Inferior parietal cortex (tissue), 1 donor: Measurements from ENCODE around the gene CLRN3.

Experiments used
- DNase-seq: peaks from one replicate; pipeline ENCODE4 v3.0.0-alpha.2; 2016; ENCODE audit errors: extremely low spot score

CLRN3 gene

GRCh38 chr10:127919418-127920271 lies 26.9 kb upstream of the CLRN3 start:
- DNase-seq, result no peak

DNA sequence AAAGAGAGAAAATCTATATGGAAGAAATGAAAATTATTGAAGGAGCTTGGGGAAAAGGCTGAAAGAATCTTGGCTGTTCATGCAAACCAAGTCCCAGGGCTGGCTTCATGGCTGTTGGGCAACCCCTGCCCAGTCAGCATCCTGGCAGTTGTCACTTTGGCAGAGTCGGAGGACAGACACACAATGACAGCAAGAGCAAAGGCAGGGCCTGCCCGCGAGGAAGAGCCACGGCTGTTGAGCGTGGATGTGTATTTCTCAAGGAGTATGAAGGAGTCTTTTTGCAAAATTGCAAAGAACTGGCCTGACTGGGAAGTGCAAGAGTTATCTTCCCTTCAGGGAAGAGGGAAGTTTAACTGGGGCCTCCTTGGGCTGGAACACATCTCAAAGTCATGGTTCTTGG lies 25.8 kb upstream of the CLRN3 start:
- DNase-seq, result no peak

GRCh38 chr10:127916826-127917225 lies 24.1 kb upstream of the CLRN3 start:
- no peak for DNase-seq

DNA sequence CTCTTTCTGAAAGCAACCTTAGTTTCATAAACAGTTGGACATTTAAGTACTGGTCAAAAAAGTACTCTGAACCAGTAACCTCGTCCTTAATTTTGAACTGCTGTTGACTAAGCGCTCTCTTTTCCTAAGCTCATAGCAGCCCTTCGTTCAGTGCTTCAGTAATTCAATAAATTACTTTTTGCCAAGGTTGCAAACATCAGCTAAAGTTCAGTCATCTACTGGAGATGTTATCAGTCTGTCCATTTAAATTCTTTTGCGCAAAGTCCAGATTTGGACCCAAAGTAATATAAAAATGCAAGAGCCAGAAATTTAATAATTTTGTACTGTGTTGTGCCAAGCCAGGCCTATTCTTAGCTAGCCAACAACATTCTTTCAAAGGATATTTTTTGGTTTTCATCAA lies 22.6 kb upstream of the CLRN3 start:
- no peak for DNase-seq

GRCh38 chr10:127913368-127913759 lies 20.6 kb upstream of the CLRN3 start:
- DNase-seq, result no peak

DNA sequence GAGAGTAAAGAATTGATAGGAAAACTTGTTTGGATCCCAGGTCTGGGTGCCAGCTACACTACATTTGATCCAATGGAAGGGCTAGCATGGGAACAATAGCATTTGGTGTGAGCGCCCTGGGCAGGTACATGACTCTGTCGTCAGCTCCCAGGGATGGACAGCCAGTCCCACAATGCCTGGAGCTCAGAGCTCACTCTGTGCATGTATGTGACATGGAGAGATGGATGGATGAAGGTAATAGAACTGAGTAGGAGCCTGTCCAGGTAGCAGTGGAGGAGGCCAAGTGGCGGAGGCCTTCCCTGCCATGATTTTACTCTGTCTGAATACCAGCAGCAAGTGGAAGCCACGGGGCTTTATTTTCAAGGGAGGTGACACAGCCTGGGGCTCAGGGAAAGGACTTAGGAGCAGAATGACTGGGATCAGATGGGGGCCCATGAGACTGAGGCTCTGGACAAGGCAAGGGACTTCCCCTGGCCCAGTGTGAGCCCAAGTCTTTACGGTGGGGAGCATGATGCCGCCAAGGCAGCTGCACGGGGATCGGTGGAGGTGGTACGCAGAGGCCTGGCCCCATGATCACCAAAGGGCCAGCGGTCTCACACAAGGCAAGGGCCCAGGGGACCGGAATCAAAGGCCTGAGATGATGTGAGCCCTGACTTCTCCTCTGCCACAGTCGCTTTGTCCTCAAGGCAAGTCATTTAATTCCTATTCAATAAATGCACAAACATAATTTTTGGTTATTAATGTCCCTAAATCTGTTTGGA lies 20.0 kb upstream of the CLRN3 start:
- no peak for DNase-seq

DNA sequence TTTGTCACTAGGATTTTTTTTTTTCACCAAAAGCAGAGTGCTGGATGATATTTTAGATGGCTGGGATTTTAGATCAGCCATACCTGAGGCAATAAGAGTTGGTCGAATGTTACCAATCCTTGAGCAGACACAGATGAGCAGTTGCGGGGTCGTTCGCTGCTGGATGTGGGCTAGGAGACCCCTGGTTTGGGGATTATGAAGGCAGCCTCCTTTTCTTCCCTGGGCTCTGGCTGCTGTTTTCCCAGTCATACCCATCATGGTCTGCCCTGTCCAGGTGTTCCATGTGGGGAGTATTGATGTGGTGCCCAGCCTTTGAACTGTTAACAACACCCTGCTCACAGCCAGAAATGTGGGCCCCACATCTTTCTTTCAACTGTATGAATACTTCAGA lies 19.1 kb upstream of the CLRN3 start:
- DNase-seq, result no peak

DNA sequence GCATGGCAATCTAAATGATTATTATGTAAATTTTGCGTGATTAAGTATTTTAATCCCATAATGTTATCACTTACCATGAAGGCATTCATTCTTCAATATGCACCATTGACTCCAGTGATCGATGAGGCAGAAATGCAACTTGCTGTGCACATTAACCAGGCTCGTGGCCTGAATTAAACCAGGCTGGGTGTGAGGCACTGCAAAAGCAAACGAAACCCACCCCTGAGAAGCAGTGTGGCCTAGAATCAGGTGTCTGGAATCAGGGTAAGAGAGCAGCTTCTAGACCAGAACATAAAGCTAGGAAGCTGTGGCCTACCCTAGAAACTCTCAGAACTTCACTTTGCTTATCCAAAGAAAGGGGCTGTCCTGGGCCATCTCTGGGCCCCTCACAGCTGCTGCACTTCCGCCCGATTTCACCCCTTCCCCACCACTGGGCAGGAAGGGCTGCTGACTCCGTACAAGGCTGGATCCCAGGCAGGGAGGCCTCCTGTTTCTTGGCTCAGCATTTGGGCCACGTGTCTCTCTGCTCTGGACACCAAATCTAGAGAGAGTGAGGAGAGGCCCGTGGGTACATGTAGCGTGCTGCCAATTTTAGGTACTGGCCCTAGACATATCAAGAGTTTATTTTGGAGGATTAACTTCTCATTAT lies 18.6 kb upstream of the CLRN3 start:
- no peak for DNase-seq

DNA sequence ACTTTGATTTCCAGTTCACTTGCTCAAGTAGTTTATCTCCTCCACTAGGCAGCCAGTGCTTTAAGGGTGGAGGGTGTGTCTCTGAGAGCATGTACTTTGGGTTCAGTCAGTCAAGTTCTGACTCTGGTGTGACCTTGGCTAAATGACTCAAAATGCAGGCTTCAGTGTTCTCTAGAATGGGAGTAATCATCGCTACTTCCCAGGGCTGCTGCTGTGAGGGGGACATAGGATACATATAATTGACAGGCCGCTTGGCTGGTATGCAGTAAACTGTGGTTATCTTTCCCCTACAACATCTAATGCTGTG lies 17.7 kb upstream of the CLRN3 start:
- DNase-seq, result no peak

GRCh38 chr10:127909716-127910463 lies 17.1 kb upstream of the CLRN3 start:
- no peak for DNase-seq

DNA sequence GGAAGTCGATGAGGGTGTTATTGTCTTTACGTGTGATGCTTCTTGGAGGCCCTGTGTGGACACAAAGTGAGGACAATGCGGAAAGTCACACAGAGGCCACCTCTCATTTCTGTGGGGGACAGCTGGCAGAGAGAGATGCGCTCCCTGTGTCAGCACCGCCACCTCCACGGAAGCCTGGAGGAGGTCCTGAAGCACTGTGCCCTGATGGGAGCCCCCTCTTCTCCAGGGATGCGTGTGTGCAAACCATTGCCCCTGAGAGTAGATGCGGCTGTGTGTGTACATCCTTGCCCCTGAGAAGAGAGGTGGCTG lies 16.2 kb upstream of the CLRN3 start:
- DNase-seq, result no peak

DNA sequence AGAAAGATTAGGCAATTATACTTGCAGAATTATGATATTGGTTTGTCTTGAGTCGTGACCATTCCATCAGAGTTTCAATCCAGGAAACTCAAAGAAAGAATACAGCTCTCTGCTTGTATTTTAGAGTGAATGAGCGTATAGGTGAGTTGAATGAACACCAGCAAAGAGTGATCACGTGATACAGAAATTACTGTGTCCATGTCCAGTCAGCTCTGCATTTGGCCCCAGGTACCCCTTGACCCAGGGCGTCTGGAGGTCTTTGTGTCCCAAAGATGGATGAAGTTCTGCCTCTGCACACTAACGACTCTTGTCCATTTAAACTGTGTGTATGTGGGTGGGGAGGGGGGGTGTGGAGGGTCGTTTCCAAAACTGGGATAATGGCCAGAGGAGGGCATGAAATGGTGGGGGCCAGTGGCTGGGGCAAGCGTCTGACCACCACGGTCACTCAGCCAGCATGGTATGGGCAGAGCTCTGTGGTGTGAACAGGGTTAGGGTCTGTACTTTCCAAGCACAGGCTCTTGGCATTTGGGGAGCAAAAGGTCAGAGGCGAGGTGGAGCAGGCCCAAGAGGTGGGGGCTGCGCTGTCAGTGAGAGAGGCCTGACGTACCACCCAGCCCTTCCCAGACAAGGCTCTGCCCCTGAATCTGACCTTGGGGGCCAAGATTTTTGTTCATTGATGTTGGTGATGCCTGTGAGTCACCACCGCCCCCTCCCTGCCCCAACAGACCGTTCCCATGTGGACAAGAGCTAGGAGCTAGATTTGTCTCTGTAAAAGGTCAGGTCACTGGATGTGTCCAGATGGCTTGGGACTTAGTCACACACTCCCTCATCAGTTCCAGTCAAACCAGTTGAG lies 15.6 kb upstream of the CLRN3 start:
- no peak for DNase-seq

DNA sequence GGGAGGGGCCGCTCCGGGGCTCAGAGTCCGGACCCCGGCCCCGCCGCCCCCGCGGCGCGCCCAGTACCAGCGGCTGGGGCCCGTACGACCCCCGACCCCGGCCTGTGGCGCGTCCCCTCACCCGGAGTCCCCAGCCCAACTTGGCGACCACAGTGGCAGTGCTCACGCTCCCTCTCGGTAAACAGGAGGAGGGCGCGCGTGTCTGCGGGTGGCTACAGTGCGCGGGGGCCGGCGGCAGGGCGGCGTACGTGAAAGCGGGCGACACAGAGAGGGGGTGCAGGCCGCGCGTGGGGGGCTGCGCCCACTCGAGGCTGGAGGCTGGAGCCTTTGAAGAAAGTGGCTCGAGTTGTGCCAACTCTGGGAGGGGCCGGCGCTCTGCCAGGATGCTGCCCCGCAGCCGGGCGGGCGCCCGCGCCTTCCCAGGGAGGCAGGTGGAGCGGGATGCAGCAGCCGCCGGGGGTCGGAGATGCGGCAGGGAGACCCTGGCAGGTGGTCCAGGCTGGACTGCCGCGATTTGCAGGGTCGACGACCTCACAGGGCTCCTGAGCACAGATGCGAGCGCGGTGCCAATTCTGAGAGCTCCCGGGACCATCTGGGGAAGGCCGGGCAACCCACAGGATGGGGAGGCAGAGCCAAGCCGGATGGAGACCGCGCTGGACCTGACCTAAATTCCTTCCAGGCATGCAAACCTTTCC lies 14.8 kb upstream of the CLRN3 start:
- no peak for DNase-seq

- no peak for DNase-seq
Measured at GRCh38 chr10:127906548-127907377, 14.0 kb upstream of the CLRN3 start, which contains the start of gene PTPRE. Gene PTPRE, plus strand, starts transcription at chr10:127907103. Its CDS starts 133,779 bp downstream, at chr10:128040882.

GRCh38 chr10:127905848-127906261 lies 13.1 kb upstream of the CLRN3 start:
- no peak for DNase-seq

DNA sequence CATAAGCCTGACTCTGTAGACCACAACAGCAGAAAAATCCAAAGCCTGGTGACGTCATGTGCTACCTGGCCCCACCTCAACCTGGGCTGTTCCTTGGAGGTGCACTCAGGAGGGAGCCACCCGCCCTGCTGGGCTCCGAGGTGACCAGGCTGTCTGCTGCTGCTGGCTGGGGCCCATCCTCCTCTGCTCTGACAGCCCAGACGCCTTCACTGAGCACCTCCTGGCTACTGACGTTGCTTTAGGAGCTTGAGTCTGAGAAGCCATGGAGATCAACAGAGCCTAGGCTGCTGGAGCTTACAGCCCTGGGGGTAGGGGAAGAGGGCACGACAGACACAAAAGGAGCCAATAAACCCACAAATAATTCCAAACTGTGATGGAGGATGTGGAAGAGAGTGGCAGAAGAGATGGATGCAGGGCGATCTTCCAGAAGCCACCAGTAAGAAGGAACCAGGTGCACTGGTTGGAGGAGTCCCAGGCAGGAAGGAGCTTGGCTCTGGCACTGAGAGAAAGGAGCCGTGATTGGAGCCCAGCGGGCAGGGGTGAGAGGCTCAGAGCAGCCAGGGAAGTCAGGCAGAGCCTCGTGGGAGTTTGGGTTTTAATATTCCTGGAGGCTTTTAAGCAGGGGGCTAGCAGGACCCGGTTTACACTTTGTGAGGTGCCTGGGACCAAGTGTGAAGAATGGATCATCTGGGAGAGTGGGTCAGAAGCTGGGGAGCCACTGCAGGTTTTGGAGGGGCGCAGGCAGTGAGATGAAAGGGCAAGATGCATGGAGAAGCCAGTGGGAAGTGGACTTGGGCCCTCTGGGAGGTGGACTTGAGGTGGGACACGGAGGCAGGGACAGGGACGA lies 12.5 kb upstream of the CLRN3 start:
- DNase-seq, result no peak

- DNase-seq, result no peak
Measured at GRCh38 chr10:127904311-127905000, 11.7 kb upstream of the CLRN3 start.

GRCh38 chr10:127903789-127904188 lies 11.0 kb upstream of the CLRN3 start:
- no peak for DNase-seq
